NCI-H2107 treated with DMSO at 0.1 percent for 48 hours (cell line): Measurements from ENCODE around the gene TSEN2.
A peak's percentile ranks its signal among the peaks of the same experiment; 100 is the strongest.
"Not testable (repeated sequence)": the region's sequence is repeated elsewhere in the genome, so short reads cannot be mapped to it uniquely, and the experiment has no call there.

Experiments
- DNase-seq: peaks from one replicate; lab custom pipeline; 2025; ENCODE audit not compliant: unreplicated experiment; lab: John Stamatoyannopoulos, UW

The TSEN2 gene

GRCh38 chr3:12501360-12502020 lies 17.2 kb downstream of the TSEN2 start:
- DNase-seq, result no peak

DNA sequence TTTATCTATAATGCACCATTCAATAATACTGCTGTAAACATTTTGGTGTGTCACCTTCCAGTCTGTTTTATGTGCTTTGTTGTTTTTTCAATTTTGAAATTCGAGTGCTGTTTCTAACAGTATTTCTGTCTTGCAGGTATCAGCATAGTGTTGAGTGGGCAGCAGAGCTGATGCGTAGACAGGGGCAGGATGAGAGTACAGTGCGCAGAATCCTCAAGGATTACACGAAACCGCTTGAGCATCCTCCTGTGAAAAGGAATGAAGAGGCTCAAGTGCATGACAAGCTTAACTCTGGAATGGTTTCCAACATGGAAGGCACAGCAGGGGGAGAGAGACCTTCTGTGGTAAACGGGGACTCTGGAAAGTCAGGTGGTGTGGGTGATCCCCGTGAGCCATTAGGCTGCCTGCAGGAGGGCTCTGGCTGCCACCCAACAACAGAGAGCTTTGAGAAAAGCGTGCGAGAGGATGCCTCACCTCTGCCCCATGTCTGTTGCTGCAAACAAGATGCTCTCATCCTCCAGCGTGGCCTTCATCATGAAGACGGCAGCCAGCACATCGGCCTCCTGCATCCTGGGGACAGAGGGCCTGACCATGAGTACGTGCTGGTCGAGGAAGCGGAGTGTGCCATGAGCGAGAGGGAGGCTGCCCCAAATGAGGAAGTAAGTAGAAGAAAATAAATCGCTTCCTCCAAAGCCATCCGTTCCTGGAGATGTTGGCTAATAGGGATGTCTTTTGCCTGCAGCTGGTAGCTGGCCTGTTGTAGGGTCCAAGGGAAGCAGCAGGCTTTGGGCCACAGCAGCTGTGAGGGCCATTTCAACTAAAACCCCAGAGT lies 19.1 kb downstream of the TSEN2 start:
- no peak for DNase-seq

GRCh38 chr3:12506201-12506709 lies 22.0 kb downstream of the TSEN2 start:
- DNase-seq, result no peak

GRCh38 chr3:12507591-12508281 lies 23.5 kb downstream of the TSEN2 start:
- DNase-seq, result no peak

DNA sequence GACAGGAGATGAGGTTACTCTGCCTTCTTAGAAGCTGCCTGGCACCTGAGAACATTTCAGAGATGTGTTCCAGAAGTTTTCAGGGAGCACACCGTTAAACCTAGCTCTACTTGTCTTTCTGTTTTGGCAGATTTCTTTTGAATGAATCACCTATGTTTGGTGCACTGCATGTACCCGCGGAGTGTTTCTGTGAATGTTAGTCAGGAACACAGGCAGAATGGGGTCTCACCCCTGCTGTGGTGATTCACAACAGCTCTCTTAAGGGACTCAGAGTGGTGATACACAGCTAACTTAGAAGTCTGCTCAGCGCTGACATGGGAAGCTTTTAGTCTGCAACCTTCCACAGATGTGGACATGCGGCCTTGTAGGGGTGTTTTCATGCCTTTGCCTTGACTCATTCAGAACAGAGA lies 24.0 kb downstream of the TSEN2 start:
- DNase-seq, result peak; percentile 13

DNA sequence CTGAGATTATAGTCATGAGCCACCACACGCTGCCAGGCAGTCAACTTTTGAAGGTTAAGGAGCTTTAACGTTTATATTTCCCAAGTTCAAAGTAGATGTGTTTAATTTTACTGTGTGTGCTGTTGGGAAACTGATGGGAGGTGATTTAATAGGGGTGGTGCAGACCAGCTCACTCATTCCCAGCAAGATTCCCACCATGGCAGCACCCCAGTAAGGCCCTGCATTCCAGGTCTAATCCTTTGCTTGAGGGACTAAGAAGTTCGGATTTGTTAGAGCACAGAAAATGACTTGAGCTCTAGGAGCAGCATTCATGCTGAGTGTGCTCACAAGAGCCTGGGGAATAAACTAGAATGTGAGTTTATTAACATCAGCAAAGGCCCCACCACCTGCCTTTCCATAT lies 25.2 kb downstream of the TSEN2 start:
- no peak for DNase-seq

GRCh38 chr3:12512534-12513118 lies 28.3 kb downstream of the TSEN2 start:
- no peak for DNase-seq

- DNase-seq, result no peak
These were observed 29.6 kb downstream of the TSEN2 start for GRCh38 chr3:12513694-12514446.

DNA sequence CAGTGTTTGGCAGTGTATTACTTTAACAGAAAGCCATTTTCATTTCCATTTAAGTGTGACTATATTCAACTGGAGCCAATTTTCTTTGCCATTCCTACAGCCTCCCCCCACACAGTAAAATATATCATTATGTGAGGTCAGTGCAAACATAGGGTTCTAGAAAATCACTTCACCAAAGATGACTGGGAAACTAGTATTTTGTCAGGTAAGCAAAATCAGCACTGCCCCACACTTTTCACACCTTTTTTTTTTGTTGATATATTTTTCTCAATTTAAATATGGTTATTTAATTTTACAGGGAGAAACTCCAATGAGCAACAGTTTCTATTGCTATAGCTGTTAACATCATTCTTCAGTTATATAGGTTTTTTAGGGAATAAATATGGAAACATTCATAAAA lies 31.4 kb downstream of the TSEN2 start:
- DNase-seq, result no peak

DNA sequence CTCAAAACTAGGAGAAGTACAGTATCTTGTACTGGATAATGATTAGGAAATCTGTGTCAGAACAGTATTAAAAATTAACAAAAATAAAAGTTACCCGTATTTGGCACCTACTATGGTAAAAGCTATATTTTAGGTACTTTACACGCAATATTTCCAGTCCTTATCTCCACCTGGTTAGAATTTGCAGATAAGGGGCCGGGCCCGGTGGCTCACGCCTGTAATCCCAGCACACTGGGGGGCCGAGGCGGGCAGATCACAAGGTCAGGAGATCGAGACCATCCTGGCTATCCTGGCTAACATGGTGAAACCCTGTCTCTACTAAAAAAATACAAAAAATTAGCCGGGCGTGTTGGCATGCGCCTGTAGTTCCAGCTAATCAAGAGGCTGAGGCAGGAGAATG lies 32.6 kb downstream of the TSEN2 start:
- no peak for DNase-seq

GRCh38 chr3:12518261-12519028 lies 34.2 kb downstream of the TSEN2 start:
- no peak for DNase-seq

- DNase-seq, result no peak
These were observed 36.7 kb downstream of the TSEN2 start for GRCh38 chr3:12521010-12521409.

DNA sequence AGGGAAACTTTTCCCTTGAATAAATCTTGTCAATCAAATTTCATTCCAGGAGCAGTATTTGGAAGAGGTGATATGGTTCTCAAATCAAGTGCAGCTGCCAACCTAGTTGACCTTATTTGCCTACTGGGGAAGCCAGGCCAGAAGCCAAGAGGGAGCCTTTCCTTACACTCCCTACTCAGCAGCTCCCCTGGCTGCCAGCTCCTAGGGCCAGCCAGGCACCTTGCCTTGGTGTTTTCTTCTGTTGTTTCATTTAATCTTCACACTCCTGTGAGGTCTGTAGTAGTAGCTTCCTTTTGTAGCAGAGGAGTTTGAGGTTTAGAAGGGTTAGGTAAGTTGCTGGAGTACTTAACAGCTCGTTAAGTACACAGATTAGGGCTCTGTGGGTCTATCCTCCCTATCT lies 38.4 kb downstream of the TSEN2 start:
- DNase-seq, result no peak

DNA sequence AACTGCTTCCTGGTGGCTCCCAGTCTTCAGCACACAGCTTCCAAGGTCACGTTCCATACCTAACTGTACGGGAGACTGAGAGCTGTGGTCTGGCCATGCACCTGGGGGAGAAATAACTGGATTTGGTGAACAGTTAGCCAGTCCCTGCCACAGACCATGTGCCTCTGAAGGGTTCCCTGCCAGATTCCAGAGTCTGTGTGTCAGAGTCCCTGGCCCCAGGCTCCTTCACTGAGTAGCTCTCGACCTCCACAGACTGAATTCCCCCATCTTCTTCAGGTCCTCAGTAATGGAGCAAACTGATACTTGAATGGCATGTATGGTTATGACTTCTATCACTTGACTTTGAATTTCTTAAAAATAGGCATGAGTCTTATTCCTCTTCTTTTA lies 43.5 kb downstream of the TSEN2 start:
- no peak for DNase-seq

- DNase-seq, result no peak
These were observed 47.9 kb downstream of the TSEN2 start for GRCh38 chr3:12532182-12532581.

DNA sequence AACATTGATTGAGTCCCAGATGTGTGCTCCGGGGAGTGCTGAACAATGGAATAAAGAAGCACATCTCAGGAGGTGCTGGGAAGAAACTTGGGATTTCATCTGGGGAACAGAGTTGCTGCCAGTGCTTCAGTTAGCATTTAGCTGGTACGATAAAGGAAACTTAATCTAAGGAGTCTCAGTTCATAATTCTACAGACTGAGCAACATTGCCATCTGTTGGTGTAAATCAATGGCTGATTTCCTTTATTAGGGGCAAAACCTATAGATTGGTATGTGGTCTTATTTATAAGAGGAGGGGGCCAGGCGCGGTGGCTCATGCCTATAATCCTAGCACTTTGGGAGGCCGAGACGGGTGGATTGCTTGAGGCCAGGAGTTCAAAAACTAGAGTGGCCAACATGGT lies 52.1 kb downstream of the TSEN2 start:
- DNase-seq, result no peak

DNA sequence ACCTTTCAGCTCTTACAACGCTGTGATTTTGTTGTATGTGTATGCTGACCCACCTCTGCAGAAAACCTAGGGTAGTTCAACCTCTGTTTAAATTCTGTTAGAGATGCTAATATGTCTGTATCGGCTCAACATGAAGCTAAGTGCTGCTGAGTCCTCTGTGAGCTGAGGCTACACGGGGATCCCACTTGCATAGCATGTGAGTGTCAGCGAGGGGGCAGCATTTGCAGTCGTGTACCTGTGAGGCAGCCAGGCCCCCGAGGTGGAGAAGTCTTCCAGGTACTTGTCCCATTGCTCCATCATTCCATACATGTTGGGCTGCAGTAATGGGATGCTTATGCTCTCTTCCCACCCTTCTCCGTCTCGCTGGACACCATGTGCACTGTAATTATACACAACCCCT lies 57.3 kb downstream of the TSEN2 start:
- DNase-seq, result no peak

DNA sequence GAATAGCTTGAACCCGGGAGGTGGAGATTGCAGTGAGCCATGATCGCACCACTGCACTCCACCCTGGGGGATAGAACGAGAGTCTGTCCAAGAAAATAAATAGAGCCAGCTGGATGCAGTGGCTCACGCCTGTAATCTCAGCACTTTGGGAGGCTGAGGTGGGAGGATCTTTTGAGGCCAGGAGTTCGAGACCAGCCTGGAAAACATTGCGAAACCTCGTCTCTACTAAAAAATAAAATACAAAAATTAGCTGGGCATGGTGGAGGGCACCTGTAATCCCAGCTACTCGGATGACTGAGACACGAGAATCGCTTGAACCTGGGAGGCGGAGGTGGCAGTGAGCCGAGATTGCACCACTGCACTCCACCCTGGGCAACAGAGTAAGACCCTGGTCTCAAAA lies 59.2 kb downstream of the TSEN2 start:
- not testable (repeated sequence) for DNase-seq

DNA sequence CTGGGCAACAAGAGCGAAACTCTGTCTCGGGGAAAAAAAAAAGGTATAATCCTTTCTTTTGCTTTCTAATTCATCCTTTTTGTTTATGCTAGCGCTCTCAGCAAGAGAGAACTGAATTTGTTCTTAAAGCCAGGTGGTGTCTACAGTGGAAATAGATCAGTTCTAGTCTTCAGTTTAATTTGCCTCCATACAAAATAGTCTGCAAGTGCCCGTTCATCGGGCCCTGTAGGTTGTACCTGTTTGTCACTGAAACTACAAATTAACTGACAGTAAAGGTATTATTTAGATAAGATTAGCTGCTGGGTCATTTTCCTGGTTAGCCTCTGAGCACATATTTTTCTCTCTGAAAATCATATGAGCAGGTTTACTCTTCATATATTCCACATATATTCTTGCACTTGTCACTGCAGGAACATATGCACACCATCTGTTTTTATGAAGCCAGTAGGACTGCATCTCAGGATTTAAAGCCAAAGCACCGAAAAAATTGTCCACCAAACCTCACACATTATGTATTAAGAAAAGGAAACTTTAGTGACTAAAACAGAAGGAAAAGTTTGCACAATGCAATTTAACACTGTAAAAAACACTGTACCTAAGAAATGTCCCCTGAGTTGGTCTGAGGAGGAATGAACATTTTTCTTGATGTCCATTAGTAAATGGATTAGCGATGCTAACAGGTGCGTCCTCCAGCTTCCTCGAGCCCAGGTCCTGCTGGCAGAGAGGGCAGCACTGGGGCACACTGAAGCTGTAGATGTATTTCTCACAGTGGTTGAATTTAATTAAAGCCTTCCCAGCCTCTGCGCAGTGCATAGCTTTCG lies 60.6 kb downstream of the TSEN2 start:
- no peak for DNase-seq
